Common myeloid progenitor, CD34-positive (primary cell): ENCODE results near the gene SCUBE2.

Source experiments
- CTCF ChIA-PET: fragments of 350-600 bp; sonication (Branson Sonifier 250); formaldehyde crosslinking; loops from one replicate; lab custom pipeline; 2021; ENCODE audit warnings: antibody characterized with exemption; lab: Charles Lee
- POLR2A ChIA-PET: fragments of 350-600 bp; sonication (Branson Sonifier 250); formaldehyde crosslinking; loops from one replicate; lab custom pipeline; 2021; ENCODE audit warnings: antibody characterized with exemption; lab: Charles Lee
- DNase-seq, 3 donors: peaks; one replicate each; pipeline versions ENCODE4 v3.0.0 to v3.0.0-alpha.2; 2013
- H3K27ac ChIP-seq, 2 experiments: 1 replicate in 1 of 2; 2 replicates in 1 of 2; pipeline ENCODE4 v1.7.0; 2013; ENCODE audit warnings: inconsistent platforms in 2 of 2, low read length in 2 of 2, mild to moderate bottlenecking in 2 of 2, low read depth in 1 of 2, moderate library complexity in 1 of 2; ENCODE audit not compliant: severe bottlenecking in 2 of 2, insufficient read depth in 1 of 2, poor library complexity in 1 of 2
- H3K27me3 ChIP-seq, 5 experiments: replicated peaks in 2 of 5; 1 replicate in 3 of 5; 2 replicates in 2 of 5; pipeline versions ENCODE4 v1.6.1 to v1.7.0; 2013; ENCODE audit warnings: low read length in 4 of 5, mild to moderate bottlenecking in 2 of 5, moderate library complexity in 2 of 5, inconsistent platforms in 1 of 5; ENCODE audit not compliant: insufficient read depth in 5 of 5, control insufficient read depth in 4 of 5
- H3K36me3 ChIP-seq, 4 experiments: 1 replicate in 2 of 4; 2 replicates in 2 of 4; pipeline versions ENCODE4 v1.6.1 to v1.7.0; 2013; ENCODE audit warnings: low read length in 3 of 4, control low read depth in 1 of 4, mild to moderate bottlenecking in 1 of 4; ENCODE audit not compliant: control insufficient read depth in 4 of 4, insufficient read depth in 4 of 4
- H3K4me1 ChIP-seq, 4 experiments: 1 replicate in 3 of 4; 2 replicates in 1 of 4; pipeline versions ENCODE4 v1.6.1 to v1.7.1; 2013; ENCODE audit warnings: low read length in 3 of 4, mild to moderate bottlenecking in 3 of 4, control low read depth in 1 of 4, inconsistent platforms in 1 of 4, moderate library complexity in 1 of 4; ENCODE audit not compliant: control insufficient read depth in 4 of 4, insufficient read depth in 4 of 4; ENCODE audit errors: control extremely low read depth in 1 of 4
- H3K4me3 ChIP-seq, 7 experiments: 1 replicate in 4 of 7; 2 replicates in 3 of 7; pipeline versions ENCODE4 v1.5.1 to v1.7.0; 2013; ENCODE audit warnings: mild to moderate bottlenecking in 7 of 7, low read length in 6 of 7, moderate library complexity in 6 of 7, inconsistent platforms in 2 of 7, low read depth in 2 of 7, control low read depth in 1 of 7; ENCODE audit not compliant: insufficient read depth in 4 of 7, control insufficient read depth in 1 of 7; ENCODE audit errors: extremely low read depth in 1 of 7
- H3K9me3 ChIP-seq, 5 experiments: 1 replicate in 4 of 5; 2 replicates in 1 of 5; pipeline versions ENCODE4 v1.6.1 to v1.7.1; 2013; ENCODE audit warnings: low read length in 4 of 5, mild to moderate bottlenecking in 2 of 5, inconsistent platforms in 1 of 5, low read depth in 1 of 5, moderate library complexity in 1 of 5; ENCODE audit not compliant: control insufficient read depth in 4 of 5, insufficient read depth in 2 of 5; ENCODE audit errors: control extremely low read depth in 1 of 5
- WGBS: methylation state at CpG from one replicate; pipeline ENCODE4 v1.1.5; 2013; ENCODE audit not compliant: insufficient coverage; 5-methylcytosine and 5-hydroxymethylcytosine counted together

SCUBE2 gene

GRCh38 chr11:9049959-9050358 is 41.4 kb downstream of the SCUBE2 start:
- no peaks in the 10 kb centered on the region for H3K36me3 ChIP-seq
- no peaks in the 10 kb centered on the region for H3K9me3 ChIP-seq
- 100% methylated on average over 2 of the region's 2 CpGs for WGBS
- ChIA-PET POLR2A (no interaction called here), CTCF (no interaction called here)
- no peak overlapping the region for H3K4me3 ChIP-seq
- H3K27ac ChIP-seq, result no peak overlapping the region
- no peaks in the 10 kb centered on the region for H3K27me3 ChIP-seq
- DNase-seq, result no peak
- peaks cover 0 to 12% (median 5%) of the 10 kb centered on the region in 4 experiments for H3K4me1 ChIP-seq

- Histone ChIP-seq H3K36me3 (no peaks in the 10 kb centered on the region), H3K27me3 (no peaks in the 10 kb centered on the region), H3K4me1 (peaks cover 0 to 4% (median 1%) of the 10 kb centered on the region in 4 experiments), H3K4me3 (no peak overlapping the region), H3K9me3 (no peaks in the 10 kb centered on the region), H3K27ac (no peak overlapping the region)
- POLR2A ChIA-PET, result no interaction called here
- DNase-seq, result no peak
- 98% methylated on average over 8 of the region's 9 CpGs for WGBS
- CTCF ChIA-PET, result interaction anchor here (0.7 kb wide), 1 partner anchor 14 kb away, joined by 3 read pairs; no protein-coding TSS in a partner anchor
Measured at GRCh38 chr11:9047964-9048523, 43.4 kb downstream of the SCUBE2 start.

- 96% methylated on average over 3 of the region's 4 CpGs for WGBS
- H3K27ac ChIP-seq, result no peak overlapping the region
Measured at GRCh38 chr11:9046481-9046880, 44.9 kb downstream of the SCUBE2 start.

GRCh38 chr11:9042488-9042887 is 48.9 kb downstream of the SCUBE2 start:
- WGBS, result no CpG with 5 or more reads among the region's 1 CpG
- CTCF ChIA-PET, result interaction anchor here (0.6 to 1.5 kb wide), 2 partner anchors 24 to 54 kb away, joined by 3 read pairs; no protein-coding TSS in a partner anchor

More at GRCh38 chr11:9046481-9046880, 44.9 kb downstream of the SCUBE2 start:
- H3K9me3 ChIP-seq, result no peaks in the 10 kb centered on the region
- POLR2A ChIA-PET, result no interaction called here
- H3K36me3 ChIP-seq, result no peaks in the 10 kb centered on the region
- no peaks in the 10 kb centered on the region for H3K4me1 ChIP-seq
- CTCF ChIA-PET, result interaction anchor here (0.8 to 1.6 kb wide), 2 partner anchors 11 to 29 kb away, joined by 3 read pairs; no protein-coding TSS in a partner anchor
- no peak overlapping the region for H3K4me3 ChIP-seq
- H3K27me3 ChIP-seq, result peaks cover 0 to 3% (median 0%) of the 10 kb centered on the region in 5 experiments
- DNase-seq, result no peak

GRCh38 chr11:9041747-9042146 is 49.7 kb downstream of the SCUBE2 start:
- Histone ChIP-seq H3K9me3 (no peaks in the 10 kb centered on the region), H3K27ac (no peak overlapping the region), H3K4me1 (no peaks in the 10 kb centered on the region), H3K27me3 (peaks cover 0 to 3% (median 0%) of the 10 kb centered on the region in 5 experiments), H3K4me3 (no peak overlapping the region), H3K36me3 (no peaks in the 10 kb centered on the region)
- 96% methylated on average over 2 of the region's 2 CpGs for WGBS
- ChIA-PET CTCF (interaction anchor here (0.6 to 1.5 kb wide), 3 partner anchors 10 to 54 kb away, joined by 3 read pairs; no protein-coding TSS in a partner anchor), POLR2A (no interaction called here)
- DNase-seq, result no peak

More at GRCh38 chr11:9042488-9042887, 48.9 kb downstream of the SCUBE2 start:
- Histone ChIP-seq H3K4me1 (no peaks in the 10 kb centered on the region), H3K27me3 (peaks cover 0 to 3% (median 0%) of the 10 kb centered on the region in 5 experiments), H3K4me3 (no peak overlapping the region), H3K27ac (no peak overlapping the region), H3K9me3 (no peaks in the 10 kb centered on the region), H3K36me3 (no peaks in the 10 kb centered on the region)
- DNase-seq, result no peak
- POLR2A ChIA-PET, result interaction anchor here (0.6 kb wide), 1 partner anchor 35 kb away, joined by 4 read pairs; no protein-coding TSS in a partner anchor

- no peaks in the 10 kb centered on the region for H3K36me3 ChIP-seq
- DNase-seq, result no peak
- ChIA-PET CTCF (no interaction called here), POLR2A (no interaction called here)
- WGBS, result 95% methylated on average over 9 of the region's 10 CpGs
- H3K27ac ChIP-seq, result no peak overlapping the region
- no peaks in the 10 kb centered on the region for H3K9me3 ChIP-seq
- peaks cover 0 to 3% (median 0%) of the 10 kb centered on the region in 5 experiments for H3K27me3 ChIP-seq
- no peak overlapping the region for H3K4me3 ChIP-seq
- no peaks in the 10 kb centered on the region for H3K4me1 ChIP-seq
Measured at GRCh38 chr11:9040410-9040809, 51.0 kb downstream of the SCUBE2 start.

GRCh38 chr11:9039863-9040262 is 51.5 kb downstream of the SCUBE2 start:
- POLR2A ChIA-PET, result no interaction called here
- CTCF ChIA-PET, result interaction anchor here (3.7 kb wide), 1 partner anchor 24 kb away, joined by 17 read pairs; no protein-coding TSS in a partner anchor
- WGBS, result 98% methylated on average over 15 of the region's 19 CpGs

More at GRCh38 chr11:9039863-9040262, 51.5 kb downstream of the SCUBE2 start:
- Histone ChIP-seq H3K36me3 (no peaks in the 10 kb centered on the region), H3K4me3 (no peak overlapping the region), H3K9me3 (no peaks in the 10 kb centered on the region), H3K4me1 (no peaks in the 10 kb centered on the region), H3K27ac (no peak overlapping the region), H3K27me3 (peaks cover 0 to 3% (median 0%) of the 10 kb centered on the region in 5 experiments)
- no peak for DNase-seq
